Stimulated activated CD4-positive, alpha-beta T cell treated with anti-CD3 and anti-CD28 coated beads, Interleukin-1b, Interleukin-23, amount 100 ng/mL, for 48 hours (primary cell): ENCODE measurements around the gene STX8.

Source experiments
- DNase-seq: peaks from one replicate; pipeline ENCODE4 v3.0.0-alpha.2; 2020

Gene STX8

GRCh38 chr17:9553596-9553995 lies 22.0 kb downstream of the STX8 start:
- DNase-seq = no peak

- no peak for DNase-seq
These were observed 22.4 kb downstream of the STX8 start for GRCh38 chr17:9553181-9553580.

GRCh38 chr17:9549215-9549614 lies 26.4 kb downstream of the STX8 start:
- DNase-seq = no peak

- no peak for DNase-seq
These were observed 31.4 kb downstream of the STX8 start for GRCh38 chr17:9544221-9544620.

- DNase-seq = no peak
These were observed 33.9 kb downstream of the STX8 start for GRCh38 chr17:9541718-9542117.

GRCh38 chr17:9538626-9539025 lies 37.0 kb downstream of the STX8 start:
- DNase-seq = no peak

- DNase-seq = no peak
These were observed 38.3 kb downstream of the STX8 start for GRCh38 chr17:9537177-9537776.

- DNase-seq = no peak
These were observed 39.6 kb downstream of the STX8 start for GRCh38 chr17:9536061-9536460.

GRCh38 chr17:9533441-9533840 lies 42.2 kb downstream of the STX8 start:
- DNase-seq = no peak

GRCh38 chr17:9532715-9533114 lies 42.9 kb downstream of the STX8 start:
- DNase-seq = no peak

GRCh38 chr17:9531034-9531433 lies 44.6 kb downstream of the STX8 start:
- DNase-seq = no peak

GRCh38 chr17:9529033-9529700 lies 46.5 kb downstream of the STX8 start:
- peak; percentile 11 for DNase-seq

GRCh38 chr17:9527788-9528187 lies 47.8 kb downstream of the STX8 start:
- DNase-seq = no peak

GRCh38 chr17:9522074-9522473 lies 53.5 kb downstream of the STX8 start:
- DNase-seq = no peak

GRCh38 chr17:9521062-9521461 lies 54.6 kb downstream of the STX8 start:
- no peak for DNase-seq

- no peak for DNase-seq
These were observed 55.0 kb downstream of the STX8 start for GRCh38 chr17:9520649-9521048.

- DNase-seq = no peak
These were observed 55.9 kb downstream of the STX8 start for GRCh38 chr17:9519583-9520272.

- peak; percentile 13 for DNase-seq
These were observed 58.2 kb downstream of the STX8 start for GRCh38 chr17:9517396-9517795.

- no peak for DNase-seq
These were observed 62.4 kb downstream of the STX8 start for GRCh38 chr17:9513266-9513665.

- DNase-seq = no peak
These were observed 63.1 kb downstream of the STX8 start for GRCh38 chr17:9512323-9513168.

GRCh38 chr17:9509236-9509816 lies 66.3 kb downstream of the STX8 start:
- DNase-seq = no peak

GRCh38 chr17:9499041-9499440 lies 76.6 kb downstream of the STX8 start:
- DNase-seq = no peak

- DNase-seq = no peak
These were observed 77.1 kb downstream of the STX8 start for GRCh38 chr17:9498490-9498889.
